Neuronal stem cell (in vitro differentiated cells): ENCODE results near the gene KCTD16.

Experiments used
- DNase-seq: peaks from one replicate; pipeline ENCODE4 v3.0.0-alpha.2; 2013; ENCODE audit warnings: low spot score
- H2AFZ ChIP-seq: one replicate; pipeline ENCODE4 v1.6.1; 2013; ENCODE audit warnings: mild to moderate bottlenecking, low read length, inconsistent platforms
- H2AK5ac ChIP-seq: 2 replicates; pipeline ENCODE4 v1.6.1; 2013; ENCODE audit warnings: low read depth, mild to moderate bottlenecking, inconsistent platforms, low read length, moderate library complexity, mixed read lengths
- H2BK120ac ChIP-seq: 2 replicates; pipeline ENCODE4 v1.6.1; 2013; ENCODE audit warnings: low read depth, mild to moderate bottlenecking, inconsistent platforms, low read length, moderate library complexity, mixed read lengths
- H2BK12ac ChIP-seq: one replicate; pipeline ENCODE4 v1.6.1; 2013; ENCODE audit warnings: low read length, inconsistent platforms
- H2BK15ac ChIP-seq: 2 replicates; pipeline ENCODE4 v1.6.1; 2013; ENCODE audit warnings: mild to moderate bottlenecking, low read length, inconsistent platforms, mixed read lengths
- H2BK5ac ChIP-seq: one replicate; pipeline ENCODE4 v1.6.1; 2013; ENCODE audit warnings: inconsistent platforms, mild to moderate bottlenecking, low read length, moderate library complexity
- H3K14ac ChIP-seq: one replicate; pipeline ENCODE4 v1.6.1; 2013; ENCODE audit warnings: low read length, inconsistent platforms
- H3K18ac ChIP-seq: 2 replicates; pipeline ENCODE4 v1.6.1; 2013; ENCODE audit warnings: low read length, inconsistent platforms
- H3K23ac ChIP-seq: 2 replicates; pipeline ENCODE4 v1.6.1; 2013; ENCODE audit warnings: low read depth, mild to moderate bottlenecking, mixed read lengths, low read length, inconsistent platforms; ENCODE audit not compliant: poor library complexity
- H3K27ac ChIP-seq: replicated peaks from 3 replicates; pipeline ENCODE4 v1.5.1; 2013; ENCODE audit warnings: low read length, inconsistent platforms
- H3K27me3 ChIP-seq, 3 experiments: 2 replicates each; pipeline ENCODE4 v1.6.1; 2013; ENCODE audit warnings: low read length in 3 of 3, mild to moderate bottlenecking in 2 of 3, inconsistent platforms in 1 of 3, low read depth in 1 of 3, mixed read lengths in 1 of 3, moderate library complexity in 1 of 3; ENCODE audit not compliant: control insufficient read depth in 3 of 3, insufficient read depth in 3 of 3
- H3K36me3 ChIP-seq, 2 donors: replicated peaks in 1 of 2; 2 replicates each; pipeline ENCODE4 v1.6.1; 2013; ENCODE audit warnings: low read length in 2 of 2; ENCODE audit not compliant: control insufficient read depth in 2 of 2, insufficient read depth in 2 of 2
- H3K4ac ChIP-seq: 2 replicates; pipeline ENCODE4 v1.6.1; 2013; ENCODE audit warnings: inconsistent platforms, mild to moderate bottlenecking, low read length, moderate library complexity
- H3K4me1 ChIP-seq, 2 donors: 1 replicate in 1 of 2; 2 replicates in 1 of 2; pipeline ENCODE4 v1.6.1; 2013; ENCODE audit warnings: low read length in 2 of 2, low read depth in 1 of 2; ENCODE audit not compliant: control insufficient read depth in 2 of 2, insufficient read depth in 1 of 2
- H3K4me2 ChIP-seq: one replicate; pipeline ENCODE4 v1.6.1; 2013; ENCODE audit warnings: mild to moderate bottlenecking, low read length, inconsistent platforms; ENCODE audit not compliant: insufficient read depth, poor library complexity, severe bottlenecking
- H3K4me3 ChIP-seq, 2 donors: 2 replicates each; pipeline ENCODE4 v1.5.1; 2013; ENCODE audit warnings: low read length in 2 of 2, mild to moderate bottlenecking in 2 of 2, inconsistent platforms in 1 of 2, moderate library complexity in 1 of 2
- H3K79me1 ChIP-seq: one replicate; pipeline ENCODE4 v1.6.1; 2013; ENCODE audit warnings: low read depth, mild to moderate bottlenecking, inconsistent platforms, low read length, moderate library complexity
- H3K9ac ChIP-seq: one replicate; pipeline ENCODE4 v1.6.1; 2013; ENCODE audit warnings: mild to moderate bottlenecking, low read depth, low read length, inconsistent platforms; ENCODE audit not compliant: poor library complexity
- H3K9me3 ChIP-seq, 2 donors: replicated peaks in 1 of 2; 2 replicates each; pipeline versions ENCODE3 to v1.6.1; 2013; ENCODE audit warnings: low read length in 2 of 2, mild to moderate bottlenecking in 2 of 2, inconsistent platforms in 1 of 2, low read depth in 1 of 2, mixed read lengths in 1 of 2, moderate library complexity in 1 of 2; ENCODE audit not compliant: control insufficient read depth in 2 of 2, insufficient read depth in 1 of 2
- H4K8ac ChIP-seq: one replicate; pipeline ENCODE4 v1.6.1; 2013; ENCODE audit warnings: low read depth, mild to moderate bottlenecking, inconsistent platforms, low read length, moderate library complexity
- H4K91ac ChIP-seq: one replicate; pipeline ENCODE4 v1.6.1; 2013; ENCODE audit warnings: low read length, low read depth, mild to moderate bottlenecking, inconsistent platforms; ENCODE audit not compliant: poor library complexity
- WGBS, 2 donors: extraction: QIAGEN DNeasy Blood & Tissue Kit; methylation state at CpG; one replicate each; pipeline ENCODE4 v1.1.7; 2013; ENCODE audit warnings: missing lambda C conversion rate in 2 of 2, mixed read lengths in 1 of 2; ENCODE audit not compliant: insufficient read length in 2 of 2, insufficient replicate concordance in 1 of 2; ENCODE audit errors: extremely low coverage in 2 of 2; 5-methylcytosine and 5-hydroxymethylcytosine counted together

KCTD16 gene

GRCh38 chr5:144143625-144144024, 27.0 kb upstream of the KCTD16 start:
- no peak overlapping the region for H3K14ac ChIP-seq
- H3K4me3 ChIP-seq = no peak overlapping the region
- no peak overlapping the region for H2BK12ac ChIP-seq
- no peak overlapping the region for H3K23ac ChIP-seq
- no peak overlapping the region for H2BK15ac ChIP-seq
- no peaks in the 10 kb centered on the region for H3K36me3 ChIP-seq
- no peak overlapping the region for H3K9ac ChIP-seq
- no peaks in the 10 kb centered on the region for H3K9me3 ChIP-seq
- WGBS, 2 donors = no CpG with 5 or more reads among the region's 1 CpG
- no peak overlapping the region for H4K91ac ChIP-seq
- H3K27me3 ChIP-seq = no peaks in the 10 kb centered on the region
- no peak overlapping the region for H2AK5ac ChIP-seq
- no peaks in the 10 kb centered on the region for H3K79me1 ChIP-seq
- no peak overlapping the region for H3K4ac ChIP-seq
- H2BK120ac ChIP-seq = no peak overlapping the region
- no peak overlapping the region for H2AFZ ChIP-seq
- DNase-seq = no peak
- no peak overlapping the region for H3K27ac ChIP-seq
- no peak overlapping the region for H4K8ac ChIP-seq
- no peak overlapping the region for H2BK5ac ChIP-seq
- peaks cover 0 to 6% of the 10 kb centered on the region in 2 donors for H3K4me1 ChIP-seq
- no peak overlapping the region for H3K18ac ChIP-seq
- no peak overlapping the region for H3K4me2 ChIP-seq

DNA sequence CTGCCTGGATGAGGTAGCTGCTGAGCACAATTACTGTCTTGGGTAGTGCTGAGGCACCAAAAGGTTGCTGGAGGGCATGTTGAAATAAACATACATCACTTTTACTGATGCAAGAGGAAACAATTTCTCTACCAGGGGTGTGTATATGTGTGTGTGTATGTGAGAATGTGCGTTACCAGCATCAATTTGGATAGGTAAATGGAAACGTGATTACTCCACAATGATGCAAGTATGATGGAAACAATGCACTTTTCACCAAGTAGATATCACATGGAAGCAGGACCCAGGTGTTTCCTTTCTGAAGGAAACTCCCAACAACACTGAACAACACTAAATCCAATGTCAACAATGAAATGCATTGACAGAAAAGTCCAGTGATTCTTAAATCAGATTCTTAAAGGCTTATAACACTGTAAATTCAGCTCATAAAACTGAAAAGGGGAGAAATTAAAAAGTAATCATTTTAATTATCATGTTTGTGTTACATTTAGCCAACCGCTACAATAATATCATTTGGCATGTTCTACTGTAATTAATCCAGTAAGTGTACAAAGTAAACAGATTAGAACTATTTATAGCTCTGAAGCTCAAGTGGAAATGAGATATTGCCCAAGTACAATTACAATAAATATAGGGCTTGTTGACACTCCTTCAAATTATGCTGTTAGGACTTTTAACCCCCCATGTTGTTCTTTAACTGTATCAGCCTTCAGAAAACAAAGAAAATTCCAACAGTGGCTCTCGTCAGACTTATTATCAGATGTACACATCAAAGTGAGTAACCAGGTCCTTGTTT, 25.5 kb upstream of the KCTD16 start:
- H3K4me3 ChIP-seq = no peak overlapping the region
- no peak overlapping the region for H3K18ac ChIP-seq
- H4K8ac ChIP-seq = no peak overlapping the region
- no peak overlapping the region for H3K4ac ChIP-seq
- no CpG with 5 or more reads among the region's 4 CpGs for WGBS, 2 donors
- H3K4me2 ChIP-seq = no peak overlapping the region
- no peaks in the 10 kb centered on the region for H3K36me3 ChIP-seq
- DNase-seq = no peak
- no peak overlapping the region for H2BK12ac ChIP-seq
- no peak overlapping the region for H3K27ac ChIP-seq
- H2BK15ac ChIP-seq = no peak overlapping the region
- H2AFZ ChIP-seq = no peak overlapping the region
- H2AK5ac ChIP-seq = no peak overlapping the region
- no peak overlapping the region for H2BK5ac ChIP-seq
- H3K79me1 ChIP-seq = no peaks in the 10 kb centered on the region
- no peak overlapping the region for H3K9ac ChIP-seq
- no peak overlapping the region for H2BK120ac ChIP-seq
- no peak overlapping the region for H3K14ac ChIP-seq
- no peaks in the 10 kb centered on the region for H3K27me3 ChIP-seq
- H3K4me1 ChIP-seq = peaks cover 0 to 5% of the 10 kb centered on the region in 2 donors
- no peak overlapping the region for H3K23ac ChIP-seq
- no peaks in the 10 kb centered on the region for H3K9me3 ChIP-seq
- H4K91ac ChIP-seq = no peak overlapping the region

GRCh38 chr5:144151026-144151425, 19.6 kb upstream of the KCTD16 start:
- Histone ChIP-seq H3K18ac (no peak overlapping the region), H3K27me3 (no peaks in the 10 kb centered on the region), H2BK12ac (no peak overlapping the region), H2BK5ac (no peak overlapping the region), H2AFZ (no peak overlapping the region), H3K9me3 (no peaks in the 10 kb centered on the region), H3K4ac (no peak overlapping the region), H2AK5ac (no peak overlapping the region), H3K4me3 (no peak overlapping the region), H3K36me3 (no peaks in the 10 kb centered on the region), H4K8ac (no peak overlapping the region), H3K14ac (no peak overlapping the region), H2BK15ac (no peak overlapping the region), H3K79me1 (no peaks in the 10 kb centered on the region), H4K91ac (no peak overlapping the region), H3K27ac (no peak overlapping the region), H3K4me2 (no peak overlapping the region), H3K23ac (no peak overlapping the region), H2BK120ac (no peak overlapping the region), H3K9ac (no peak overlapping the region), H3K4me1 (no peaks in the 10 kb centered on the region)
- no peak for DNase-seq
- no CpG with 5 or more reads among the region's 3 CpGs for WGBS, 2 donors

- Histone ChIP-seq H3K27me3 (no peaks in the 10 kb centered on the region), H3K23ac (no peak overlapping the region), H2BK12ac (no peak overlapping the region), H3K27ac (no peak overlapping the region), H4K91ac (no peak overlapping the region), H3K4me1 (no peaks in the 10 kb centered on the region), H3K9ac (no peak overlapping the region), H4K8ac (no peak overlapping the region), H2BK5ac (no peak overlapping the region), H3K4me2 (no peak overlapping the region), H3K18ac (no peak overlapping the region), H3K36me3 (peaks cover 2 to 33% of the 10 kb centered on the region in 2 donors), H2BK15ac (no peak overlapping the region), H2AFZ (no peak overlapping the region), H3K14ac (no peak overlapping the region), H3K4me3 (no peak overlapping the region), H2BK120ac (no peak overlapping the region), H3K9me3 (no peaks in the 10 kb centered on the region), H2AK5ac (no peak overlapping the region), H3K4ac (no peak overlapping the region), H3K79me1 (no peaks in the 10 kb centered on the region)
- DNase-seq = no peak
- no CpG with 5 or more reads among the region's 2 CpGs for WGBS, 2 donors
These were observed 13.9 kb upstream of the KCTD16 start for GRCh38 chr5:144156767-144157171.
